Stimulated activated CD4-positive, alpha-beta T cell treated with anti-CD3 and anti-CD28 coated beads, Interleukin-2, amount 100 ng/mL, for 24 hours (primary cell): ENCODE measurements around the gene GALNT14.

Experiments used
- DNase-seq, 2 donors: peaks; one replicate each; pipeline ENCODE4 v3.0.0-alpha.2; 2020

The GALNT14 gene

DNA sequence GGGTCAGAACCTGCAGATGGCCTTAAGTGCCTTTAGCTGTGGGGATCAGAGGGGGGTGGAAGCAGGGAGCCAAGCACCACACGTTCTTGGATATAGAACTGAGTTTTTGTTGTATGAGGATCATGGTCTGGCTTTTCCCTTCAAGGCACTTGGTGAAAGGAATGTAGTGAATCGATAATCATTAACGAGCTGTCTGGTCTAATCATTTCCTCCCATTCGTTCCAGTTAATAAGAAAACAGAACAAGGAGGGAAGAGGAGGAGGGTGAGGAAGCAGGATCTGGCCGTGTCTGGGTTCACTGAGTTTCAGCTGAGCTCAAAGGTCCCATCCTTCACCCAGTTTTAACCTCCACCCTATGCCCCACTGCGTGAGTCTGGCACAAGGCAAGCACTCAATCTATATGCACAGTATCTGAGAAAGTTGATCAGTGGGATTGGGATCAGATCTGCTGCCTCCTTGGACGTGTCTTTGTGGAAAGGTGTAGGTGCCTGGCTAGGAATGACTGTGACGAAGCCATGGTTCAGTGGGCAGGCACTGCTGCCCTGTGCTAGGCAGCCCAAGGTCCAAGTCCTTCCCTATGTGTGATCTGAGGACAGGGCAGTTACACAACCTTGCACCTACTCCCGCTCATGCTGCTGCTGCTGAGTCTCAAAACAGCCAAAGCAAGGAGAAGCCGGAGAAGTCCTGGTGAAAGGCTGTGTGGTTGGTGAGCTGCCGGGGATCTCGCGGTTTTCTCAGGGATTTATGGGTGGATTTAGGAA lies 54.8 kb downstream of the GALNT14 start:
- no peak for DNase-seq

- no peak for DNase-seq
Observed at GRCh38 chr2:31082002-31082401, 56.2 kb downstream of the GALNT14 start.

- DNase-seq: no peak
Observed at GRCh38 chr2:31081492-31081891, 56.7 kb downstream of the GALNT14 start.

DNA sequence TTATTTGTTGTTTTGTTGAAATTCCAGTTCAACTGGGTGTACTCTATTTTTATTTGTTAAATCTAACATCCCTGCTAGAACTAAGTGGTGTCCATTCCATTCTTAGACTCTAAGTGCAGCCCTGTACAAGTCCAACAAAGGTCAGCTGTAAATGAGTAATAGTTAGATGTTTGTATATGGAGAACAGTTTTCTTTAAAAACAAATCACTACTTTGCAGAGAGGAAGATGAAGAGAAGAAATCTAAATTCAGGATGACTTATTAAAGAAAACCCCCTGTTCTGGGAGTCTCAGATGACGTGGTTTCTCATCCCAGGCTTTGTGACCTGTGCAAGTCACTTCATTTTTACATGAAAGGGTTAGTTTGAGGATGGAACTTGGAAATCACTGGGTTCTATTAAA lies 57.9 kb downstream of the GALNT14 start:
- DNase-seq: no peak

- DNase-seq: no peak
Observed at GRCh38 chr2:31079665-31080064, 58.6 kb downstream of the GALNT14 start.

DNA sequence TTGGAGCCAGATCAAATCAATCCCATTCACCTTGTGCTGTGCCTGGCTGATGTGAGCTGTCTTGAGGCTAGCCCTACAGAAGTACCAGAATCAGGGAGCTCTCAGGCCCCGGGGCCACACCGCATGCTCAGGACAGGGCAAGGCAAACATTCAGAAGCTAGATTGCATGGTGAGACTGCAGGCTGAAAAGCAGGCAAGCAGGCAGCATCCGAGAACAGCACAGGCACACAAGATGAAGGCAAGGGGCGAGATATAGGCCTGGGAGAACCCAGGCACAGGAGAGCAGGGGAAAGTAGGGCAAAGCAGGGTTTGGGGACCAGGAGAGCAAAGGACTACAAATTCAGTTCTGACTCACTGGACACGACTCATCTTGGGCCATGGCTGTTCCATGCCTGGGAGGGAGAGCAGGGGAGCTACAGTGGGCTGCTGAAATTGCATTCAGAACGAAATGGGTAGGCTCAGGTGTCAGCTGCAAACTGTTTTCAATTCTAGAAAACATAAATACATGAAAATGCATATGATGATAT lies 59.6 kb downstream of the GALNT14 start:
- DNase-seq: no peak

DNA sequence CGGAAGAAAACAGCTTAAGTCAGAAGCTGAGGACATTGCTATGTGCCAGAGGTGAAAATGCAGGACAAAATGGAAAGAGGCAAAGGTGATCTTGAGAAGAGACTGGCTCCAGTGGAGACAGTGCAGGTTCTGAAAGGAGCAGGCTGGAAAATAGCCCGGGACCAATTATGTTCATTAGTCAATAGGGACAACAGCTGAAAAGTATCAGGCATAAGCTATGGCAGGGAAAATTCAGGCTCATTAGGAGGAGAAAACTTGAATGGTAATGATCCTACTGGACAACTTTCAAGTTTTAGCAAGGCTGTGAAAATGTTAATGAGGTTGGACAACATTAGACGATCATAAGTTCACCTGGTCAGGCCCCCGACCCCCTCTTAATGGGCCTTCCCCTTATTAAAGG lies 60.2 kb downstream of the GALNT14 start:
- DNase-seq: no peak

DNA sequence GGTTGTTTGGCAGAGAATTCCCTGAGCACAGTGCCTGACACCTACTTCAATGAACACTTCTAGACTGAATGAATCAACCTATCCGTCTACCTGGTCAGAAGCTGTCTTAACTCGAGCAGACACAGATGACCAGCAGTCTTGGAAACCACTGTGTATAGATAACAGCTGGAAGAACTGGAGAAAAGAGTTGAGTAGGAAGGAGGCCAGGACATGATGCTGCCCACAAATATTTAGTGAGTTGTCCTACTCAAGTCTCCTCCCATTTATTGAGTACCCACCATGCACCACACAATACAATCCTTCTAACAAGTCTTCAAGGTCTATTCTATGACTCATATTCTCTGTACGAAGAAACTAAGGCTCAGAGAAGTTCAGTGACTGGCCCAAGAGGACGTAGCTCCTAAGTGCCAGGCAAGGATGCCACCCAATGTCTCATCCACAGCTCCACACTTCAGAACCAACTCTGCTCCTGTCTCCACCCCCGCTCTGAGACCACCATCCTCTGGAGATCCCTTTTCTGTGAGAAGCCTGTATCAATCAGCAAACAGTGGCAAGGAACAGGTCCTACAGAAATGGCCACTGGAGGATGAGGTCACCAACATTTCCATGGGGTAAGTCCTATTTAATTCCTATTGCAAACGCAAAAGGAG lies 62.2 kb downstream of the GALNT14 start:
- DNase-seq: no peak

DNA sequence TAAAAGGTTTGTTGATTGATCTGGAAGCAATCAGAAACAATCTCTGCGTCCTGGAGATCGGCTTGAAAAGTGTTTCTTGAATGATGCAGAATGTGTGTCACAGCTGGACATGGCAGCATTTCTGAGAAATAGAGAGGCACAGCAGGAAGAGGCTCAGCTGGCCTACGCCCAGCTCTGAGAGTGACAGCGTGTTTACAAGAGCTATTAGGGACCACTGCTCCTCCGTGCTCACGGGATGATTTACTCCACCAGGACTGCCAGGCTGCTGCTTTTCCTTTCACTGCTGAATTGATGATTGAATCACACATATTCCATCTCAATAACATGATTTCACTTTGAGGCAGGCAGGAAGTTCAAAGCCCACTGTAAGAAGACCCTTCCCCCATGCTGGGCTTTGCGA lies 62.8 kb downstream of the GALNT14 start:
- no peak for DNase-seq

DNA sequence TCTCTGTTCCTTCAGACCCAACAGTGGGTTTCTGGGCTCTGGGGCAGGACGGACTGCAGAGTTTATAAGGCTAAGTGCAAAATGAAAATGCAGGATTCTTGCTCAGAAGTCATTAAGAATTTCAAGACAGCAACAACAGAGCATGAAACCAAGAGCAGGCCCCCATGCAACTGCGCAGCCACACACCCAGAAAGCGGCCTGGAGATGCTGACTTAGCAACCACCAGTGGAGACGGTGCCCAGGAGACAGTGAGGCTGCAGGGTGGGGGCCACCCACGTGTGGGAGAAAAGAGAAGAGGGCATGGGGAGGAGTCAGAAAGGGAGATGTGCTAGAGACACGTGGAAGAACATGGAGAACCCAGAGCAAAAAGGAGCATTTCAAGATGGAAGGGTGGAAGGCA lies 66.5 kb downstream of the GALNT14 start:
- DNase-seq: no peak

- DNase-seq: no peak
Observed at GRCh38 chr2:31070339-31071125, 67.7 kb downstream of the GALNT14 start.

DNA sequence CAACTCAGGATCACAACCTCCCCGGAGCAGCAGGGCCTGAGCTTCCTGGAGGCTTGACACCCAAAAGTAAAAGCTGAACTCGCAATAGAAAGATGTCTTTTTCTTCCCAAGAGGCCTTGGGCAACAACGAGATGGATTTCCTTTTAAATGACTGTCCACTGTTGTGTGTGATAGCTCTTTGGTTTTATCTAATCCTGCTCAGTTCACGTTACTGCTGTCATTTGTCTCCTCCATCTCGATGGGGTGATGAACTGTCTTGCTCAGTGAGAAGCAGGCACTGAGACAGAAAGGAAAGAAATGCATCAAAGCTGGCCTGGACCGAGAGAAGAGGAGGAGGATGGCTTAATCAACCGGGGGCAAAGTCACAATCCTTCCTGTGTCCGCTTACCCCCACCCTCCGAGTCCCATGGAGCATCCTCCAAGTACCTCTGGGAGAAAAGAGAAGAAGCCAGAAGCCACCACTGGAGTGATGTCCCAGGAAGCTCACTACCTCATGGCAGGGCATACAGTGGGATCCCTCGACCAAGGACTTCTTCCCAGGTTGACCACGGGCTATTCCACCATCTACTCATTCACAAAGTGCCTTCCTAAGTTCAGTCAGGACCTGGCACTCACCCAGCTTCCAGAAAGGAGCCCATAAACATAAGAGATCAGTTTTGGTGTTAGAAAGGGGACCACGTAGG lies 68.5 kb downstream of the GALNT14 start:
- DNase-seq: no peak

DNA sequence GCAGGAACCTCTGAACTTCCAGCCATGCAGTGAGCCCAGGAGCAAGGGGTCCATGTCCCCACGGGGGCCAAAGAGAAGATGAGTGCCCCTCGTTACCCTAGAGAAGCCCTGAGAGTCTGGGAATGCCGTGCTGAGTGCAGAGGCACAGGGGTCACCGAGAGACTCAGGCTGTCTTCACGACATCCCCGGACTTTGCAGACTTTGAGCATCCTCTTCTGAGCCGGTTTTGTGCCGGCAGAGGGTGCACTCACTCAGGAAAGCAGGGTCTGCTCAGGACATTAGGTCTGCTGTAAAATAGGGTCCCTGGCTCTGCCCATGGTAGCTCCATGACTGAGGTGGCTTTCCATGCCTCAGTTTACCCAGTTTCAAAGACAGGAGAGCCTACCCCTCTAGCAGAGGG lies 71.0 kb downstream of the GALNT14 start:
- DNase-seq: no peak

DNA sequence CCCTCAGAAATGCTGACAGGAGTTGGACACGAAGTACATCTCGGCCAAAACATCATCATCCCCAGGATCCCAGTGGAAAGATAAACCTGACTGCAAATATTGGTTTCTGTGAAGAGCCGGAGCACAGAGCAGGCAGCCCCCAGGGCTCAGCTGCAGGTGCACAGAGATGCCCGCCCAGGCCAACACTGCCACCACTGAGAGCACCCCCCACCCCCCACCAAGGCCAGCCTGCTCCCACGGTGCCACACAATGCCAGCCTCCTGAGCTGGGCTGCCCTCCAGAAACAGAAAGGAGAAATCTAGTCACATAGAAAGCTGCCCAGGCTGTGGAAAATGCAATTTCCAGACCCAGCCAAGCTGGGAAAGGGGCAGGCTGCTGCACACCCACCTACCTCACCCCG lies 71.7 kb downstream of the GALNT14 start:
- no peak for DNase-seq

DNA sequence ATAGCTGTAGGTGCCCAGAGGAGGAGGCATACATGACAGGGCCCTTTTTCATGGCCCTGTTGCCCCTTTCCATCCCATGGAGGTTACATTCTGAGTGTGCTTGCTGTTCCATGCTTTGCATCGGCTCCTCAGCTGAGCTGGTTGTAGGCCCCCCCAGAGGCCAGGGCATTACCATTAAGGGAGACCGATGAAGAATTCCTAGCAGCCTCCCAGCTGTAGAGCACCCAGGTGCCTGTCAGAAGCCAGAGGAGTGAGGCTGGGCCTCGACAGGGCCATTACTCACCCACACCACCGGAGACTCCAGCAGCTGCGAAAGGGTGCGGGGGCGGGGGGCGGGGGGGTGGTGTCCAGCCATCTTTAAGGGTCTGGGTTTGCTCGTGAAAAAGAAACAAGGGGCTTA lies 72.2 kb downstream of the GALNT14 start:
- no peak for DNase-seq

DNA sequence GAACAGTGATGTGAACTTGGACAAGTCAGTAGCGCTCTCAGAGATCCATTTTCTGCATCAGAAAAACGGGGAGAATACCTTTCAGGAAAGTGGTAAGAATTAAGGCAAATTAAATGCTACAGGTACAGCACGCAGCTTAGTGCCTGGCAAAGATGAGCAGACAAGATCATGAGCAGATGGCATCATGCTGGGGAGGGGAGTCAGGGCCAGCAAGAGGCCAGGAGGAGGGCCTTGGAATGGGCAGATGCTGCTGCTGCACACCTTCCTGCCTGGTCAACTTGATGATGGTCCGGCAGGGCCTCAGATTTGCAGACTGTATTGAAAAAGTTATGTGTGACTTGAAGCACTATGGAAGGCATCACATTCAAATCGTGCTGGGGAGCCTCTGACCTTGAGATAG lies 72.9 kb downstream of the GALNT14 start:
- no peak for DNase-seq

GRCh38 chr2:31060397-31060796 lies 77.8 kb downstream of the GALNT14 start:
- no peak for DNase-seq

DNA sequence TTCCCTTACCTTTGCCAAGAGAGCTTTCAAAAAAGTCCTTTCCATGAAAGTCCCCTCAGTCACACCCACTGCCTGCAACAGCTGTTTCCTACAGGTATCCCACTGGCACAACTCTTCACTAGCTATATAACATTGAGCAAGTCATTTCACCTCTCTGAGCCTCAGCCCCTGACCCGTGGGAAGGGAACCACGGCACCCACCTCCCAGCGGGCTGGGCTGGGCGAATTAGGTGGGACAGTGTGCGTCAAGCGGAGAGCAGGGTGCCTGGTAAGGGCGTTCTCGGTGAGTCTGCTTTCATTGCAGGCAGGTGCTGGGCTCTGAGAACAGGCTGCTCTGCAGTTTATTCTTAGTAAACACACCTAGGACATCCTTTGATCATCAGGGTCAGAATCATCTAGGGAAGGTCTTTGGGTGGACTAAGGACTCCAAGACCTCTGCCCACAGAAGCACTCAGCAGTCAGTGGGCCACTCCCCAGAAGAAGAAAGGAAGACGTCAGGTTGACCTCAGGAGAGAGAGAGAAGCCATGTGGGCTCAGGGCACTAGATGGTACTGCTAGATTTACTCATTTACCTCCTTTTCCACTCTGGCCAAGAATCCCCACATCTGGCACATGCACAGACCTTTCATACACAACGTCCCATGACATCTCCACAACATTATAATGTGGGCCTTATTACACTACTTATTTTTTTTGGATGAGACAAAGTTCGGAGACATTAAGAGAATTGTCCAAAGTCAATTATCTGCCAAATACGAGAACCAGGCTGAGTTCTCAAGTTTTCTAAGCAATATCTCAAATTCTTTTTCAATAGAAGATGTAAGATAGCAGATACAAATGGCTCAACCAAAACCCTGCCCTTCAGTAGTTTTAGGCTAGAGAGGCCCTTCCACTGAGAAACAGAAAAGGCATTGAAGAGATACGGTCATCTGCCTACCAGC lies 79.9 kb downstream of the GALNT14 start:
- DNase-seq: no peak

- no peak for DNase-seq
Observed at GRCh38 chr2:31057691-31058090, 80.5 kb downstream of the GALNT14 start.

DNA sequence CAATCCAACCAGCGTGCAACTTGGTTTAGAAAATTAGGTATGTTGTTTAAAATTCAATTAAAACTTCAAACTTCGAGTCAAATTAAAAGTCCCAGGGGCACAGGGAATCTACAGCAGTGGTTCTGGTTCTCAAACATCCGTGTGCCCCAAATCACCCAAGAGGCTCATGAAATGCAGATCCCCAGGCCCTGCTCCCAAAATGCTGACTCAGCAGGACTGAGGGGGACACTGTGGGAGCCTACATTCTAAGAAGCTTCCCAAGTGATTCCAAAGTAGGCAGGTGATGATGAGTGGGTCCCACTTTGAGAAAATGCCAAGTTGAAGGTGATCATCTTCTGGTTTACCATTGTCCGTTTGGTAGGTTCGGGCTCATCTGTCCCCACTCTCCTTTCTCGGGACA lies 82.3 kb downstream of the GALNT14 start:
- no peak for DNase-seq

GRCh38 chr2:31054842-31055388 lies 83.3 kb downstream of the GALNT14 start:
- no peak for DNase-seq
